Measurements from ENCODE around the gene CAPS2.

DNA sequence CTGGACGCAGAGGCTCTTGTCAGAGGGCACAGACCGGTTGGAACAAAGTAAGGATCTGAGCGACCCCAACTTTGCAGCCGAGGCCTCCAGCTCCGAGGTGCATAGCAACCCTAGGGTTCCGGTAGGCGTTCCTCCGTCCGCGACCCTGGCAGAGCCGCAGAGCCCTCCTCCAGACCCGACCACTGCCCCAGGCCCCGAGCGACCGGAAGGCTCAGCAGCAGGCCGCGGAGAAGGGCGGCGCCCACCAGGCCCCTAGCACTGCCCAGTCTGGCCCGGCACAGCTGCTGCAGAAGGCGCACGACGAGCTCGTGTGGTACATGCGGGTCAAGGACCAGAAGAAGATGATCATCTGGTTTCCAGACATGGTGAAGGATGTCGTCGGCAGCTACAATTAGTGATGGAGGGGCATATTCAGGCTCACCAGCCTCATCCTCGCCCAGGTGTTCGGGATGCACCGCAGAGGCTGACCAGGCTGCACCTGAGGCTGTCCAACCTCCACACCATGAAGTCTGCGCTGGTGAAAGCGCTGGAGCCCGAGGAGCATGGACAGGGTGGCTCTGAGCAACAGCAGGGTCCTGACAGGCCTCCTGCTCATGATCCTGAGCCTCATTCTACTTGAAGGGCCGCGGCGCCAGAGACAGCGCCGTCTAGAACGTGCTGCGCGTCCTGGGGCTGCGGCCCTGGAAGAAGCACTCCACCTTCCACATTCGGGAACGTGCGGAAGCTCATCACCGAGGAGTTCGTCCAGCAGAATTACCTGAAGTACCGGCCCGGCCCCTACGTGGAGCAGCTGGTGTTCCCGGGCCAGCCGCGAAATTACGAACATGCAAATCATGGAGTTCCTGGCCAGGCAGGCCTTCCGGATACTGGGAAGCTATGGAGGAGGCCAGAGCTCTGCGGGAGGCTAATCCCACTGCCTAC, 24.5 kb downstream of the CAPS2 start:
- TF ChIP-seq ZNF132 (tag by site-specific recombination; IDR thresholded peaks at IDR 0.05; ENCODE audit: borderline replicate concordance): no peak
- TF ChIP-seq, protein P1, sequence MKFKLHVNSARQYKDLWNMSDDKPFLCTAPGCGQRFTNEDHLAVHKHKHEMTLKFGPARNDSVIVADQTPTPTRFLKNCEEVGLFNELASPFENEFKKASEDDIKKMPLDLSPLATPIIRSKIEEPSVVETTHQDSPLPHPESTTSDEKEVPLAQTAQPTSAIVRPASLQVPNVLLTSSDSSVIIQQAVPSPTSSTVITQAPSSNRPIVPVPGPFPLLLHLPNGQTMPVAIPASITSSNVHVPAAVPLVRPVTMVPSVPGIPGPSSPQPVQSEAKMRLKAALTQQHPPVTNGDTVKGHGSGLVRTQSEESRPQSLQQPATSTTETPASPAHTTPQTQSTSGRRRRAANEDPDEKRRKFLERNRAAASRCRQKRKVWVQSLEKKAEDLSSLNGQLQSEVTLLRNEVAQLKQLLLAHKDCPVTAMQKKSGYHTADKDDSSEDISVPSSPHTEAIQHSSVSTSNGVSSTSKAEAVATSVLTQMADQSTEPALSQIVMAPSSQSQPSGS (tag by site-specific recombination; IDR thresholded peaks at IDR 0.05; ENCODE audit: low read depth): no peak
- TF ChIP-seq, protein P2, sequence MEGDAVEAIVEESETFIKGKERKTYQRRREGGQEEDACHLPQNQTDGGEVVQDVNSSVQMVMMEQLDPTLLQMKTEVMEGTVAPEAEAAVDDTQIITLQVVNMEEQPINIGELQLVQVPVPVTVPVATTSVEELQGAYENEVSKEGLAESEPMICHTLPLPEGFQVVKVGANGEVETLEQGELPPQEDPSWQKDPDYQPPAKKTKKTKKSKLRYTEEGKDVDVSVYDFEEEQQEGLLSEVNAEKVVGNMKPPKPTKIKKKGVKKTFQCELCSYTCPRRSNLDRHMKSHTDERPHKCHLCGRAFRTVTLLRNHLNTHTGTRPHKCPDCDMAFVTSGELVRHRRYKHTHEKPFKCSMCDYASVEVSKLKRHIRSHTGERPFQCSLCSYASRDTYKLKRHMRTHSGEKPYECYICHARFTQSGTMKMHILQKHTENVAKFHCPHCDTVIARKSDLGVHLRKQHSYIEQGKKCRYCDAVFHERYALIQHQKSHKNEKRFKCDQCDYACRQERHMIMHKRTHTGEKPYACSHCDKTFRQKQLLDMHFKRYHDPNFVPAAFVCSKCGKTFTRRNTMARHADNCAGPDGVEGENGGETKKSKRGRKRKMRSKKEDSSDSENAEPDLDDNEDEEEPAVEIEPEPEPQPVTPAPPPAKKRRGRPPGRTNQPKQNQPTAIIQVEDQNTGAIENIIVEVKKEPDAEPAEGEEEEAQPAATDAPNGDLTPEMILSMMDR (tag by site-specific recombination; IDR thresholded peaks at IDR 0.05): no peak
- no peak for TF ChIP-seq ZNF747 (tag by site-specific recombination; IDR thresholded peaks at IDR 0.05)
- no peak for TF ChIP-seq KLF16 (tag by site-specific recombination; IDR thresholded peaks at IDR 0.05)
- TF ChIP-seq, protein P3, sequence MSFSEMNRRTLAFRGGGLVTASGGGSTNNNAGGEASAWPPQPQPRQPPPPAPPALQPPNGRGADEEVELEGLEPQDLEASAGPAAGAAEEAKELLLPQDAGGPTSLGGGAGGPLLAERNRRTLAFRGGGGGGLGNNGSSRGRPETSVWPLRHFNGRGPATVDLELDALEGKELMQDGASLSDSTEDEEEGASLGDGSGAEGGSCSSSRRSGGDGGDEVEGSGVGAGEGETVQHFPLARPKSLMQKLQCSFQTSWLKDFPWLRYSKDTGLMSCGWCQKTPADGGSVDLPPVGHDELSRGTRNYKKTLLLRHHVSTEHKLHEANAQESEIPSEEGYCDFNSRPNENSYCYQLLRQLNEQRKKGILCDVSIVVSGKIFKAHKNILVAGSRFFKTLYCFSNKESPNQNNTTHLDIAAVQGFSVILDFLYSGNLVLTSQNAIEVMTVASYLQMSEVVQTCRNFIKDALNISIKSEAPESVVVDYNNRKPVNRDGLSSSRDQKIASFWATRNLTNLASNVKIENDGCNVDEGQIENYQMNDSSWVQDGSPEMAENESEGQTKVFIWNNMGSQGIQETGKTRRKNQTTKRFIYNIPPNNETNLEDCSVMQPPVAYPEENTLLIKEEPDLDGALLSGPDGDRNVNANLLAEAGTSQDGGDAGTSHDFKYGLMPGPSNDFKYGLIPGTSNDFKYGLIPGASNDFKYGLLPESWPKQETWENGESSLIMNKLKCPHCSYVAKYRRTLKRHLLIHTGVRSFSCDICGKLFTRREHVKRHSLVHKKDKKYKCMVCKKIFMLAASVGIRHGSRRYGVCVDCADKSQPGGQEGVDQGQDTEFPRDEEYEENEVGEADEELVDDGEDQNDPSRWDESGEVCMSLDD (tag by site-specific recombination; IDR thresholded peaks at IDR 0.05): no peak
- no peak for TF ChIP-seq ZNF433 (tag by site-specific recombination; IDR thresholded peaks at IDR 0.05; ENCODE audit: low read depth)
- TF ChIP-seq, protein P4, sequence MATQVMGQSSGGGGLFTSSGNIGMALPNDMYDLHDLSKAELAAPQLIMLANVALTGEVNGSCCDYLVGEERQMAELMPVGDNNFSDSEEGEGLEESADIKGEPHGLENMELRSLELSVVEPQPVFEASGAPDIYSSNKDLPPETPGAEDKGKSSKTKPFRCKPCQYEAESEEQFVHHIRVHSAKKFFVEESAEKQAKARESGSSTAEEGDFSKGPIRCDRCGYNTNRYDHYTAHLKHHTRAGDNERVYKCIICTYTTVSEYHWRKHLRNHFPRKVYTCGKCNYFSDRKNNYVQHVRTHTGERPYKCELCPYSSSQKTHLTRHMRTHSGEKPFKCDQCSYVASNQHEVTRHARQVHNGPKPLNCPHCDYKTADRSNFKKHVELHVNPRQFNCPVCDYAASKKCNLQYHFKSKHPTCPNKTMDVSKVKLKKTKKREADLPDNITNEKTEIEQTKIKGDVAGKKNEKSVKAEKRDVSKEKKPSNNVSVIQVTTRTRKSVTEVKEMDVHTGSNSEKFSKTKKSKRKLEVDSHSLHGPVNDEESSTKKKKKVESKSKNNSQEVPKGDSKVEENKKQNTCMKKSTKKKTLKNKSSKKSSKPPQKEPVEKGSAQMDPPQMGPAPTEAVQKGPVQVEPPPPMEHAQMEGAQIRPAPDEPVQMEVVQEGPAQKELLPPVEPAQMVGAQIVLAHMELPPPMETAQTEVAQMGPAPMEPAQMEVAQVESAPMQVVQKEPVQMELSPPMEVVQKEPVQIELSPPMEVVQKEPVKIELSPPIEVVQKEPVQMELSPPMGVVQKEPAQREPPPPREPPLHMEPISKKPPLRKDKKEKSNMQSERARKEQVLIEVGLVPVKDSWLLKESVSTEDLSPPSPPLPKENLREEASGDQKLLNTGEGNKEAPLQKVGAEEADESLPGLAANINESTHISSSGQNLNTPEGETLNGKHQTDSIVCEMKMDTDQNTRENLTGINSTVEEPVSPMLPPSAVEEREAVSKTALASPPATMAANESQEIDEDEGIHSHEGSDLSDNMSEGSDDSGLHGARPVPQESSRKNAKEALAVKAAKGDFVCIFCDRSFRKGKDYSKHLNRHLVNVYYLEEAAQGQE (tag by site-specific recombination; IDR thresholded peaks at IDR 0.05): no peak
- TF ChIP-seq ZBTB21 (tag by site-specific recombination; IDR thresholded peaks at IDR 0.05): no peak
- TF ChIP-seq ZNF626 (tag by site-specific recombination; IDR thresholded peaks at IDR 0.05): no peak
- TF ChIP-seq ZNF114 (tag by site-specific recombination; IDR thresholded peaks at IDR 0.05): no peak
